Measurements from ENCODE around the gene RAI14. TPM values are rescaled to one million over a fixed set of nuclear protein-coding genes. Genes with fewer than 3 reads are reported as not detected.

Gene RAI14
- total RNA-seq, 1 donor from 2014 or later = 92.7 TPM

GRCh38 chr5:34677428-34677827 lies 21.3 kb downstream of the RAI14 start:
- Mint-ChIP-seq H3K27ac (ENCODE audit: unreplicated experiment) (no peak overlapping the region), H3K4me3 (no peak overlapping the region), H3K4me1 (peaks cover 23% of the 10 kb centered on the region), H3K27me3 (ENCODE audit: low read depth) (no peaks in the 10 kb centered on the region), H3K36me3 (ENCODE audit: low read depth) (peaks cover 4% of the 10 kb centered on the region), H3K9me3 (no peaks in the 10 kb centered on the region)
- TF ChIP-seq, protein P1, sequence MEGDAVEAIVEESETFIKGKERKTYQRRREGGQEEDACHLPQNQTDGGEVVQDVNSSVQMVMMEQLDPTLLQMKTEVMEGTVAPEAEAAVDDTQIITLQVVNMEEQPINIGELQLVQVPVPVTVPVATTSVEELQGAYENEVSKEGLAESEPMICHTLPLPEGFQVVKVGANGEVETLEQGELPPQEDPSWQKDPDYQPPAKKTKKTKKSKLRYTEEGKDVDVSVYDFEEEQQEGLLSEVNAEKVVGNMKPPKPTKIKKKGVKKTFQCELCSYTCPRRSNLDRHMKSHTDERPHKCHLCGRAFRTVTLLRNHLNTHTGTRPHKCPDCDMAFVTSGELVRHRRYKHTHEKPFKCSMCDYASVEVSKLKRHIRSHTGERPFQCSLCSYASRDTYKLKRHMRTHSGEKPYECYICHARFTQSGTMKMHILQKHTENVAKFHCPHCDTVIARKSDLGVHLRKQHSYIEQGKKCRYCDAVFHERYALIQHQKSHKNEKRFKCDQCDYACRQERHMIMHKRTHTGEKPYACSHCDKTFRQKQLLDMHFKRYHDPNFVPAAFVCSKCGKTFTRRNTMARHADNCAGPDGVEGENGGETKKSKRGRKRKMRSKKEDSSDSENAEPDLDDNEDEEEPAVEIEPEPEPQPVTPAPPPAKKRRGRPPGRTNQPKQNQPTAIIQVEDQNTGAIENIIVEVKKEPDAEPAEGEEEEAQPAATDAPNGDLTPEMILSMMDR (conservative IDR thresholded peaks at IDR 0.05) = no peak
- no peak for DNase-seq (ENCODE audit: low read depth, low spot score)

DNA sequence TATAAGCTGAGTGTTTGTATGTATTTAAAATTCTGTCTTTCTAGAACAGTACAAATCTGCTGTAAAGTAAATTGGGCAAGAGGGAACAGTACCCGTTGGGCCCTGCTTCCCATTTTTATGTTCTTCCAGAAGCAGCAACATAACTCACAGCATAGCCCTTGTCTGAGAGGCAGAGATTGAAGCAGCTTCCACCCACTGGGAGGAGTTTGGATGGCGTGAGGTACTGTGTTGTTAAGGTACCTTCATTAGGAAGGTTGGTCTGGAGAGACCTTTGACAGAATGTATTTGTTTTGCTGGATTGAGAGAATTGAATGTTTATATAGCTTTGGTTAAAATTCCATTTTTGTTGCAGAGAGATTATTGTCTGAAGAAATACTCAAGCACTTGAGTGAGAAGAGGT lies 24.8 kb downstream of the RAI14 start:
- TF ChIP-seq, protein P1 (conservative IDR thresholded peaks at IDR 0.05) = no peak
- H3K9me3 Mint-ChIP-seq = no peaks in the 10 kb centered on the region
- peaks cover 3% of the 10 kb centered on the region for H3K36me3 Mint-ChIP-seq (ENCODE audit: low read depth)
- no peaks in the 10 kb centered on the region for H3K27me3 Mint-ChIP-seq (ENCODE audit: low read depth)
- H3K4me3 Mint-ChIP-seq = no peak overlapping the region
- DNase-seq (ENCODE audit: low read depth, low spot score) = no peak
- peaks cover 43% of the 10 kb centered on the region for H3K4me1 Mint-ChIP-seq
- H3K27ac Mint-ChIP-seq (ENCODE audit: unreplicated experiment) = no peak overlapping the region

DNA sequence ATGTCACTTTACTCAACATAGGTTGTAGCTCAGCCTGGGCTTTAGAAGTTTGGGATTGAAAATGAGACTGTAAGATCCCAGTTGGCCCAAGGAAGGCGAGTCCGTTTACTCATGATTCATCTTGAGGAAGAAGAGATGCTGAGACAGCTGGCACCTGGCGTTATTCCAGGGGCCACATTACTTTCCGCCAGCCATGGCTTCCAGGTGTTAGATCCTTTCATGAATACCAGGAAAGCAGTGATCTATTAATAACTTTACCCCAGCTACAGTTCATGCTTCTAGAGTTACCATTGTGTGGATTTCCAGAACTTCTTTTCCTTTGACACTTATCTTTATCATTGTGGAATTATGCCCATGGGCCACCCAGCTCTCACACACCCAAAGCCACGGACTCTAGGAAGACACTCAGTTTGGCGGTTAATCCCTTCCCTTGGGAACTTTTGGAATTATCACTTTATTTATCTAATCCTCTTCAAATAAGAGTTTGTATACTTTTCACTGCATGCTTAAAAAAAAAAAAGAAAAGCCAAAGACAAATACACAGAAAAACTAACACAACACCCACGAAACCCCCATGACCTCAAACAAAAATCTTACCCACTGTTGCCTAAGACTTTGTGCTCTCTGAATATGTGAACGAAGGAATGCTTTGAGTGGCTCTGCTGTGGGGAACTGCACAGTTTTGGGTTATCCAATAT lies 26.9 kb downstream of the RAI14 start:
- TF ChIP-seq, protein P1 (conservative IDR thresholded peaks at IDR 0.05) = no peak
- Mint-ChIP-seq H3K27ac (ENCODE audit: unreplicated experiment) (no peak overlapping the region), H3K4me3 (no peak overlapping the region), H3K27me3 (ENCODE audit: low read depth) (no peaks in the 10 kb centered on the region), H3K36me3 (ENCODE audit: low read depth) (no peaks in the 10 kb centered on the region), H3K9me3 (no peaks in the 10 kb centered on the region), H3K4me1 (peaks cover 52% of the 10 kb centered on the region)
- no peak for DNase-seq (ENCODE audit: low read depth, low spot score)

- Mint-ChIP-seq H3K4me1 (peaks cover 52% of the 10 kb centered on the region), H3K27me3 (ENCODE audit: low read depth) (no peaks in the 10 kb centered on the region), H3K9me3 (no peaks in the 10 kb centered on the region), H3K4me3 (peak overlapping the region; percentile 73), H3K36me3 (ENCODE audit: low read depth) (peaks cover 2% of the 10 kb centered on the region), H3K27ac (ENCODE audit: unreplicated experiment) (peak overlapping the region; percentile 59)
- TF ChIP-seq, protein P1 (conservative IDR thresholded peaks at IDR 0.05) = peak; percentile 47
- peak; percentile 24 for DNase-seq (ENCODE audit: low read depth, low spot score)
Observed at GRCh38 chr5:34684281-34684979, 28.3 kb downstream of the RAI14 start.

GRCh38 chr5:34684980-34685352 lies 28.8 kb downstream of the RAI14 start:
- no peak for DNase-seq (ENCODE audit: low read depth, low spot score)
- Mint-ChIP-seq H3K4me1 (peaks cover 55% of the 10 kb centered on the region), H3K27ac (ENCODE audit: unreplicated experiment) (peak overlapping the region; percentile 17), H3K9me3 (no peaks in the 10 kb centered on the region), H3K4me3 (no peak overlapping the region), H3K27me3 (ENCODE audit: low read depth) (no peaks in the 10 kb centered on the region), H3K36me3 (ENCODE audit: low read depth) (peaks cover 2% of the 10 kb centered on the region)
- TF ChIP-seq, protein P1 (conservative IDR thresholded peaks at IDR 0.05) = no peak

Data from neural crest cell (in vitro differentiated cells).